Heart left ventricle (tissue), 13 donors: ENCODE data around the gene HOXB2.

Source experiments
- CTCF ChIP-seq, 12 donors: fragments of 200-600 bp; sonication (generic) in 4 of 12; IDR thresholded peaks; one replicate each; pipeline versions ENCODE4 v1.5.0 to v1.8.0; 2018 to 2022; ENCODE audit warnings: antibody characterized with exemption in 12 of 12, mild to moderate bottlenecking in 5 of 12
- POLR2A ChIP-seq, 2 donors: fragments of 450-650 bp; IDR thresholded peaks; one replicate each; pipeline ENCODE4 v1.6.1; 2017; ENCODE audit warnings: antibody characterized with exemption in 2 of 2, mild to moderate bottlenecking in 2 of 2, moderate library complexity in 2 of 2
- donor health status: ischemic (EF 13 %, LVEDD 7.1; RV severe dilation, severe dysfunction).
- donor health status: DM: no; HTN: yes; CAD: no.
- donor health status: DM: no; HTN: no; CAD: no.
- donor health status: ischemic (EF 25% LVEDD 6.9; RV normal size, moderate dysfunction).
- donor health status: ischemic (EF 25% LVEDD 5.7; RV mildly dilated, moderate dysfunction).
- donor health status: ischemic (EF 35%, LVEDD 5.7; RV mildly dilated, moderate dysfunction).
- donor health status: nonischemic (EF 11% LVEDD 7.7; RV severe dilation, severe dysfunction).
- donor health status: DM: yes; HTN: yes; CAD: no.
- donor health status: PGD.
- donor health status: ischemic (EF 29% LVEDD 5.4; RV normal size, mild dysfunction).
- donor health status: nonischemic (EF 23%, LVEDD 6.1; RV moderate dilation, normal function).

GRCh38 chr17:48520631-48521079 lies 24.3 kb downstream of the HOXB2 start:
- TF ChIP-seq CTCF (IDR thresholded peaks at IDR 0.05) = no peak
- TF ChIP-seq POLR2A (IDR thresholded peaks at IDR 0.05) = no peak
